Esophagus (tissue), 2 donors: ENCODE results near the gene C10orf53. TPM values are rescaled to one million over a fixed set of nuclear protein-coding genes. Genes with fewer than 3 reads are reported as not detected.

Experiments
- H3K27ac ChIP-seq, 2 donors: one replicate each; pipeline ENCODE4 v1.5.1; 2013; ENCODE audit warnings: low read depth in 2 of 2, mild to moderate bottlenecking in 2 of 2, inconsistent platforms in 1 of 2, low read length in 1 of 2, moderate library complexity in 1 of 2
- H3K27me3 ChIP-seq, 2 donors: one replicate each; pipeline ENCODE4 v1.6.1; 2013; ENCODE audit warnings: low read length in 2 of 2, control low read depth in 1 of 2, mild to moderate bottlenecking in 1 of 2; ENCODE audit not compliant: insufficient read depth in 2 of 2, control insufficient read depth in 1 of 2
- H3K36me3 ChIP-seq, 2 donors: one replicate each; pipeline ENCODE4 v1.6.1; 2013; ENCODE audit warnings: low read length in 1 of 2; ENCODE audit not compliant: control insufficient read depth in 2 of 2, insufficient read depth in 2 of 2
- H3K4me1 ChIP-seq, 2 donors: one replicate each; pipeline ENCODE4 v1.6.1; 2013; ENCODE audit warnings: low read length in 1 of 2; ENCODE audit not compliant: control insufficient read depth in 2 of 2, insufficient read depth in 2 of 2
- H3K4me3 ChIP-seq, 2 donors: one replicate each; pipeline ENCODE4 v1.5.1; 2013; ENCODE audit warnings: low read length in 2 of 2, mild to moderate bottlenecking in 2 of 2, low read depth in 1 of 2, moderate library complexity in 1 of 2
- H3K9me3 ChIP-seq, 2 donors: one replicate each; pipeline ENCODE4 v1.6.1; 2013; ENCODE audit warnings: mild to moderate bottlenecking in 2 of 2, low read depth in 1 of 2, low read length in 1 of 2, moderate library complexity in 1 of 2; ENCODE audit not compliant: control insufficient read depth in 2 of 2, insufficient read depth in 1 of 2
- WGBS, 2 donors: extraction: QIAGEN DNeasy Blood & Tissue Kit; methylation state at CpG; one replicate each; pipeline ENCODE4 v1.1.7; 2013; 5-methylcytosine and 5-hydroxymethylcytosine counted together
- polyA plus RNA-seq, 2 donors: library from polyadenylated mRNA; stranded (reverse); fragments of 200-250 nt; gene quantifications; one replicate each; pipeline ENCODE4 v1.2.3, GENCODE V29; 2013
- donor health status: healthy with polysubstance abuse.
- donor health status: Bipolar disorder and iron deficiency.

Gene C10orf53
- polyA plus RNA-seq, 2 donors, result not detected

- no peak overlapping the region for H3K4me3 ChIP-seq
- no peaks in the 10 kb centered on the region for H3K27me3 ChIP-seq
- peaks cover 0 to 2% of the 10 kb centered on the region in 2 donors for H3K4me1 ChIP-seq
- H3K27ac ChIP-seq, result no peak overlapping the region
- H3K9me3 ChIP-seq, result no peaks in the 10 kb centered on the region
- H3K36me3 ChIP-seq, result no peaks in the 10 kb centered on the region
- WGBS, 2 donors, result 68 to 76% methylated on average over 2 of the region's 2 CpGs
Measured at GRCh38 chr10:49651917-49652316, 27.5 kb upstream of the C10orf53 start.

- Histone ChIP-seq H3K4me3 (no peak overlapping the region), H3K36me3 (no peaks in the 10 kb centered on the region), H3K9me3 (no peaks in the 10 kb centered on the region), H3K27ac (no peak overlapping the region), H3K4me1 (peaks cover 0 to 2% of the 10 kb centered on the region in 2 donors), H3K27me3 (no peaks in the 10 kb centered on the region)
- WGBS, 2 donors, result 68 to 72% methylated on average over 15 of the region's 15 CpGs
Measured at GRCh38 chr10:49652421-49653272, 26.8 kb upstream of the C10orf53 start.

GRCh38 chr10:49653273-49653929 is 26.1 kb upstream of the C10orf53 start:
- Histone ChIP-seq H3K36me3 (no peaks in the 10 kb centered on the region), H3K27me3 (no peaks in the 10 kb centered on the region), H3K9me3 (no peaks in the 10 kb centered on the region), H3K4me3 (no peak overlapping the region), H3K4me1 (peaks cover 0 to 2% of the 10 kb centered on the region in 2 donors), H3K27ac (no peak overlapping the region)
- WGBS, 2 donors, result 75 to 77% methylated on average over 11 of the region's 11 CpGs

GRCh38 chr10:49654036-49654693 is 25.3 kb upstream of the C10orf53 start:
- peaks cover 0 to 2% of the 10 kb centered on the region in 2 donors for H3K4me1 ChIP-seq
- H3K36me3 ChIP-seq, result no peaks in the 10 kb centered on the region
- H3K27ac ChIP-seq, result no peak overlapping the region
- 42 to 47% methylated on average over 5 of the region's 5 CpGs for WGBS, 2 donors
- no peaks in the 10 kb centered on the region for H3K9me3 ChIP-seq
- no peaks in the 10 kb centered on the region for H3K27me3 ChIP-seq
- H3K4me3 ChIP-seq, result no peak overlapping the region

GRCh38 chr10:49655099-49655498 is 24.4 kb upstream of the C10orf53 start:
- Histone ChIP-seq H3K9me3 (no peaks in the 10 kb centered on the region), H3K27ac (no peak overlapping the region), H3K4me3 (no peak overlapping the region), H3K36me3 (no peaks in the 10 kb centered on the region), H3K4me1 (peaks cover 0 to 2% of the 10 kb centered on the region in 2 donors), H3K27me3 (no peaks in the 10 kb centered on the region)
- 84 to 86% methylated on average over 18 of the region's 18 CpGs for WGBS, 2 donors

- H3K4me3 ChIP-seq, result no peak overlapping the region
- no peak overlapping the region for H3K27ac ChIP-seq
- no peaks in the 10 kb centered on the region for H3K9me3 ChIP-seq
- no peaks in the 10 kb centered on the region for H3K36me3 ChIP-seq
- H3K27me3 ChIP-seq, result no peaks in the 10 kb centered on the region
- WGBS, 2 donors, result 77 to 78% methylated on average over 9 of the region's 9 CpGs
- H3K4me1 ChIP-seq, result peaks cover 0 to under 1% of the 10 kb centered on the region in 2 donors
Measured at GRCh38 chr10:49656845-49657493, 22.5 kb upstream of the C10orf53 start.

GRCh38 chr10:49657606-49658005 is 21.8 kb upstream of the C10orf53 start:
- H3K9me3 ChIP-seq, result no peaks in the 10 kb centered on the region
- no peak overlapping the region for H3K4me3 ChIP-seq
- WGBS, 2 donors, result 78 to 86% methylated on average over 1 of the region's 1 CpG
- no peaks in the 10 kb centered on the region for H3K4me1 ChIP-seq
- no peaks in the 10 kb centered on the region for H3K36me3 ChIP-seq
- H3K27me3 ChIP-seq, result no peaks in the 10 kb centered on the region
- no peak overlapping the region for H3K27ac ChIP-seq

- WGBS, 2 donors, result 46 to 50% methylated on average over 8 of the region's 8 CpGs
- peaks cover 0 to 3% of the 10 kb centered on the region in 2 donors for H3K4me1 ChIP-seq
- H3K27me3 ChIP-seq, result no peaks in the 10 kb centered on the region
- no peak overlapping the region for H3K27ac ChIP-seq
- H3K36me3 ChIP-seq, result no peaks in the 10 kb centered on the region
- no peaks in the 10 kb centered on the region for H3K9me3 ChIP-seq
- H3K4me3 ChIP-seq, result no peak overlapping the region
Measured at GRCh38 chr10:49661140-49661856, 18.2 kb upstream of the C10orf53 start.
